IPS-18a (cell line): ENCODE measurements around the gene GPR55.

Source experiments
- H3K27ac ChIP-seq: one replicate; pipeline ENCODE4 v1.5.1; 2013; ENCODE audit warnings: low read length
- H3K27me3 ChIP-seq: one replicate; pipeline ENCODE4 v1.6.1; 2013; ENCODE audit warnings: mild to moderate bottlenecking, low read length; ENCODE audit not compliant: control insufficient read depth, insufficient read depth
- H3K36me3 ChIP-seq: one replicate; pipeline ENCODE4 v1.6.1; 2013; ENCODE audit warnings: low read depth, low read length; ENCODE audit not compliant: control insufficient read depth
- H3K4me1 ChIP-seq: one replicate; pipeline ENCODE4 v1.6.1; 2013; ENCODE audit warnings: low read depth, low read length; ENCODE audit not compliant: control insufficient read depth
- H3K4me3 ChIP-seq: one replicate; pipeline ENCODE4 v1.5.1; 2013; ENCODE audit warnings: low read length
- H3K9ac ChIP-seq: one replicate; pipeline ENCODE4 v1.6.1; 2013; ENCODE audit warnings: mild to moderate bottlenecking, low read length, moderate library complexity
- H3K9me3 ChIP-seq: one replicate; pipeline ENCODE4 v1.6.1; 2013; ENCODE audit warnings: low read depth, low read length; ENCODE audit not compliant: control insufficient read depth

The GPR55 gene

DNA sequence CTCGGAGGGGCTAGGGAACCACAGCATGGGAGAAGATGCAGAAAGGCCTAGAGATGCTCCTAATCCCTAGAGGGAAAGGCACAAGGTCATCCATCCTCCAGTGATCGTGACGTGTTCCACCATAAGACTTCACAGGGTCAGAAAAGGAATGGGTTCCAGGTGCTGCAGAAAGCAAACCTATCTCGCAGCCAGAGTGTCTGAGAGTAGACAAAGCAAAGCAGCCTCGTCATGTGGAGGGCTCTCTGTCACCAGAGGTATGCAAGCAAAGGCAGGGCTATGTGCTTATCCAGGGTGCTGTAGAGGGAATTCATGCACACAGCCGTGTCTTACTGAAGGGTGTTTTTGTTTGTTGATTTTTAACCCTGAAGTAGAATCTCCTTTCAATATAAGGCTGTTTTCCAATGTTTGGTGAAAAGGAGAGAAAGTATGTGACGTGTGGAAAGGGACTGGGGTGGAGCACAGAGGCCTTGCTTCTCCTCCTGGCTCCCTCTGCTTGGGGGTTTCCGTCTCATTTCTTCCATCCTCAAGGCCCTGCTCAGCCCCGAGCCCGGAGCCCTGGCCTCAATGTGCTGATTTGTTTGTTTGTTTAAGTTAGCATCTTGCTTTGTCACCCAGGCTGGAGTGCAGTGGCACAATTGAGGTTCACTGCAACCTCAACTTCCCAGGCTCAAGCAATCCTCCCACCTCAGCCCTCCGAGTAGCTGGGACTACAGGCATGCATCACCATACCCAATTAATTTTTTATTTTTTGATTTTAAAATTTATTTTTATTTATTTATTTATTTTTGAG is 3.0 kb downstream of the GPR55 start:
- Histone ChIP-seq H3K4me3 (no peak overlapping the region), H3K4me1 (no peaks in the 10 kb centered on the region), H3K36me3 (no peaks in the 10 kb centered on the region), H3K9me3 (no peaks in the 10 kb centered on the region), H3K27ac (no peak overlapping the region), H3K9ac (no peak overlapping the region), H3K27me3 (no peaks in the 10 kb centered on the region)

DNA sequence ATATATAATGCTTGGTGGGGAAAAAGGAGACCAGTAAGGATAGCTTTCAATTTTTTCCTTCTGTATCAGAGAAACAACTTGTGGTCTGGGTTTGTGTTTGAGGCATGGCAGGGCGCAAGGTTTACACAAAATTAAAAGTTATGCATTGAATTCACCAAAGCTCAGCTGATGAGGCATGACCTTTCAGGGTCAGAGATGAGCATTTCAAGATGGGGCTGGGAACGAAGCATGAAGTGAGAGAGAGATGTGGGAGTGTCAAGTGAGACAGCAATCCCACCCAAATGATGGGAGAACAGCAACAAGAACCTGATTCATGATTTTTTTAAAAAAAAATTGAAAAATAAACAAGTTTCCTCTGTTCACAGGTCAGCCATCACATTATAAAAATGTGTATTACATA is 4.9 kb downstream of the GPR55 start:
- no peaks in the 10 kb centered on the region for H3K27me3 ChIP-seq
- H3K36me3 ChIP-seq, result no peaks in the 10 kb centered on the region
- H3K9ac ChIP-seq, result no peak overlapping the region
- H3K4me3 ChIP-seq, result no peak overlapping the region
- H3K27ac ChIP-seq, result no peak overlapping the region
- no peaks in the 10 kb centered on the region for H3K4me1 ChIP-seq
- no peaks in the 10 kb centered on the region for H3K9me3 ChIP-seq

DNA sequence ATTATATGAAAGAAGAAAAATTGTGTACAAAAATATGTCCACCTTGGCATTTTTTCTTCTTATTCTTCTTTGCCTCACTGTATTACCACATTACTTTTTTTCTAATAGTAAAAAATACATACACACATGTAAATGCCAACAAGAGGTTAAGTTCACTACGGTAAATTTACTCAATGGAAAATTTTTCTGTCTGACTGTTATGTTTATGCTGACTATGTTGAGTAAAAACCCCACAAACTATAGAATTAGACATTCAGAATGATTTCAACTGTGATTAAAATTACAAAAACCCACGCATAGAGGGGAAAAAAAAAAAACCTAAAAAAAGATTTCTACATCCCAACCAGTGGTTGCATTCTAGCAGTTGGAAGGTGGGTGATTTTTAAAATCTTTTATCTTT is 5.4 kb downstream of the GPR55 start:
- no peaks in the 10 kb centered on the region for H3K27me3 ChIP-seq
- H3K4me1 ChIP-seq, result no peaks in the 10 kb centered on the region
- no peak overlapping the region for H3K9ac ChIP-seq
- no peak overlapping the region for H3K27ac ChIP-seq
- no peaks in the 10 kb centered on the region for H3K9me3 ChIP-seq
- H3K36me3 ChIP-seq, result no peaks in the 10 kb centered on the region
- H3K4me3 ChIP-seq, result no peak overlapping the region

DNA sequence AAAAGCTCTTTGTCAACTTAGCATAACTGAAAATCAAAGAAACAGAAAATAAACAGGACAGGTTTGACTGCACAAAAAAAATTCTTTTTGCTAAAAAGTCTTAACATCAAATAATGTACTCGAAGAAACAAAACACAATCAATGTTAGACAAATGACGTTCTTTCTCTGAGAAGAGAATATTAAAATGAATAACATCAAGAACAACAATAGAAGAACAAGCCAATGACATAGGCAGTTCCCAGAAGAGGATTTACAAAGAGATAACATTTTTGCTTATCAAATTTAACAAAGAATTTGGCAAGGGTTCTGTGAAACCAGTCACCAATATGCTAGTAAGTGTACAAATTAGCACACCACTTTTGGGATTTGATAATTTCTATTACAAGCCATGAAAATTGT is 5.8 kb downstream of the GPR55 start:
- no peaks in the 10 kb centered on the region for H3K36me3 ChIP-seq
- no peaks in the 10 kb centered on the region for H3K27me3 ChIP-seq
- H3K27ac ChIP-seq, result no peak overlapping the region
- no peak overlapping the region for H3K9ac ChIP-seq
- H3K9me3 ChIP-seq, result no peaks in the 10 kb centered on the region
- H3K4me1 ChIP-seq, result no peaks in the 10 kb centered on the region
- H3K4me3 ChIP-seq, result no peak overlapping the region

DNA sequence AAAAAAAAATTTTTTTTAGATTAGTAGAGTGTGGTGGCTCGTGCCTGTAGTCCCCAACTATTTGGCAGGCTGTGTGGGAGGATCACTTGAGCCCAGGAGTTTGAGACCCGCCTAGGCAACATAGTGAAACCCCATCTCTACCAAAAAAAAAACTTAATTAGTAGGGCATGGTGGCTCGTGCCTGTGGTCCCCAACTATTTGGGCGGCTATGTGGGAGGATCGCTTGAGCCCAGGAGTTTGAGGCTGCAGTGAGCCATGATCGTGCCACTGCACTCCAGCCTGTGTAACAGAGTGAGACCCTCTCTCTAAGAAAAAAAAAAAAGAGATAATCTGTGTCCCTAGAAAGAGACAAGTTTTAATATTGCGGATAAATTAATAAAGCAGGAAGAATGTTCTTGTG is 8.8 kb downstream of the GPR55 start:
- no peaks in the 10 kb centered on the region for H3K9me3 ChIP-seq
- no peak overlapping the region for H3K27ac ChIP-seq
- H3K4me3 ChIP-seq, result no peak overlapping the region
- H3K36me3 ChIP-seq, result no peaks in the 10 kb centered on the region
- no peaks in the 10 kb centered on the region for H3K4me1 ChIP-seq
- no peaks in the 10 kb centered on the region for H3K27me3 ChIP-seq
- no peak overlapping the region for H3K9ac ChIP-seq

DNA sequence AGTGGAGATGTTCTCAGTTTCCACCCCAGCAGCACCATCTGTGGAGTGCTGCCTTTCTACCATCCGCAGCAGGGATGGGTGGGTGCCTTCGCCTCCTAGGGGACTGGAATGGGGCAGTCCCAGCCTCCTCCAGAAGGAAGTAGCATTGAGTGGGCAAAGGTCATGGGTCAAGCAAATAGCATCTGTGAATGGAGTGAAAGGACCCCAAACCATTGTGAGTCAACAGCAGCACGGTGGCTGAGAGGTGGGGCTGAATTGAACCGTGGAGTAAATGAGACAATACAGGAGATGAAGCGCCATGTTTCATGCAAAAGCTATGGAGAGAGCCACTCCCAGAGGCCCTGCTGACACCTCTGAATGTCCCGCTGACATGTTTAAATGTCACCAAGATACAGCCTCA is 9.7 kb downstream of the GPR55 start:
- no peak overlapping the region for H3K4me3 ChIP-seq
- H3K9me3 ChIP-seq, result no peaks in the 10 kb centered on the region
- no peak overlapping the region for H3K27ac ChIP-seq
- no peaks in the 10 kb centered on the region for H3K36me3 ChIP-seq
- no peak overlapping the region for H3K9ac ChIP-seq
- no peaks in the 10 kb centered on the region for H3K4me1 ChIP-seq
- no peaks in the 10 kb centered on the region for H3K27me3 ChIP-seq

DNA sequence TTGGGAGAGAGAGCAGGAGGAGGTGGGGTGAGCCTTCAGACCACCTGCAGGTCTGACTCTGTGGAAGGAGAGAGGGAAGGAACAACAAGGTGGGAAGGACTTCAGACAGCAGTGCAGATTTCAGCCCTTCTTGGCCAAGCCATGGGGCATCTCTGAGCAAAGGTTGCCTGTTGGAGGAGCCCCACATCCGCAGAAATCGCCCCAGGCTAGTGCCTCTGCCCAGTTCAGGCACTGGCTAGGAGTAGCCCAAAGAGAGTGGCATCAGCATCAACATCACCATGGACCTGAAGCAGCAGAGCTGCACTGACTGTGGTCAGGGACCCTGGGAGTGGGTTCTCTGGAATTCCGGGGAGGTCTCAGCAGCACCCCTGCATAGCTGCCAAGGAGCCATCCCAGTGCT is 10.2 kb downstream of the GPR55 start:
- Histone ChIP-seq H3K4me1 (no peaks in the 10 kb centered on the region), H3K27ac (no peak overlapping the region), H3K36me3 (no peaks in the 10 kb centered on the region), H3K27me3 (no peaks in the 10 kb centered on the region), H3K4me3 (no peak overlapping the region), H3K9ac (no peak overlapping the region), H3K9me3 (no peaks in the 10 kb centered on the region)

DNA sequence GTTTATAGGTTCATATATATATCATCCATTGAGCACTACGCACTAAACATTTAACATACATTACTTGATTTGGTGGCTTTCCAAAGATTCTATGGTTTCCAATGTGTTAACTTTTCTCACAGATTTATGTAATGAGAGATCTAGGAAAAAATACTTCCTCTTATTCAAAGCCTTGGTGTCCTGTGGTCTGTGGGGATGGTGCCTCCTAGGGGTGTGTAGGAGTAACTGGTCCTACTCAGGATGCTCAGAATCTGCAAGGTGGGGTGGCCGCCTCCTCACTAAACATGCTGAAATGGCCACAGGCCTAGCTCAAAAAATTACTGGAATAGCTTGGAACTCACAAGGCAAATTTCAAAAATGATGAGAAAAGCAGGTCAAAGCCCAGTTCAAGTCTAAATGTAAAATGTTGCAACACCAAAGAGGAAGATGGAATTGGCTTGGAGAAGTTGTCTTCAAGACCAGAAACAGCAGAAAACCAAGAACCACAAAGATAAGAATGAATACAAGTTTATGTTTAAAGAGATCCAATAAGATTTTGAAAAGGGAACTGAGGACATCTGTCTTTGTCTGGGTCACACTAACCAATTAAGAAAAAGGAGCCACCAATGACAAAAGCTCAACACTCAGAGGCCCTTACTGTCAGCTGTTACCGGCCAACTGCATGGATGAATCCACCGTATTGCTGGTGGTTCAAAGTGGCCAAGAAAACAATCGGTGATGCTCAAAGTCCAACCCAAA is 11.5 kb downstream of the GPR55 start:
- Histone ChIP-seq H3K36me3 (no peaks in the 10 kb centered on the region), H3K27me3 (no peaks in the 10 kb centered on the region), H3K9ac (no peak overlapping the region), H3K9me3 (no peaks in the 10 kb centered on the region), H3K4me3 (no peak overlapping the region), H3K4me1 (no peaks in the 10 kb centered on the region), H3K27ac (no peak overlapping the region)

DNA sequence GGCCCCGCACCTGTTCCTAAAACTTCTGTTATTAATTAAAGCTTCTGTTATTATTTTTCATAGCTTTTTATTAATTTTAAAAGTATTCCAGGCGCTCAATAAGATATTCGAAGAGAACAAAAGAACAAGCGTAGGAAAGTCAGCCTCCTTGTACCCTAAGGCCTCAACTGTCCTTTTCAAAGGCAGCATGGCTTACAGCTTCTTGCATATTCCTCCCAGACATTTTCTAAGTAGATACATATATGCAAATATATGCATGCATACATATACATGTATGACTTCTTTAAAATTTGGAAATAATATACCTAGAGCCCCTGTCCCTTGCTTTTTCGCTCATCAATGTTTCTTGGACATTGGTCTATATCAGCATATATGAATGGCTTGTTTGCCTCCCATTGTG is 12.3 kb downstream of the GPR55 start:
- H3K9me3 ChIP-seq, result no peaks in the 10 kb centered on the region
- H3K27me3 ChIP-seq, result no peaks in the 10 kb centered on the region
- no peak overlapping the region for H3K27ac ChIP-seq
- no peak overlapping the region for H3K4me3 ChIP-seq
- H3K4me1 ChIP-seq, result no peaks in the 10 kb centered on the region
- no peaks in the 10 kb centered on the region for H3K36me3 ChIP-seq
- H3K9ac ChIP-seq, result no peak overlapping the region

DNA sequence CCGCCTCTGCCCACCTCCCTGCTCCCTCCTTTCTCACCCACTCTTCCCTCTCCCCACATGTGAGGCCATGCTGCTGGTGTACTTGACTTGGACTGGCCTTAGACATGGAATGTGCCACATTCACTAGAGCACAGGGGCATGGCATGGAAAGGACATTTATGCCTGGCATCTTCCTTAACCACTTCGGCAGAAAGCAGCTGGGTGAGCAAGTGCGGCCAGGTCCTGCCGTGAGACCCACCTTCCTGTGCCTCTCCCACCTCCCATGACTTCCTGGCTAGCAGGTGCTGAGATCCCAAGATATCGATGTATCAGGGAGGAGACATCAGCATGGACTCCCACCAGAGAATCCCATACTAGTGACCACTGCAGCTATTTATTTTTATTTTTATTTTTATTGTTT is 13.0 kb downstream of the GPR55 start:
- Histone ChIP-seq H3K36me3 (no peaks in the 10 kb centered on the region), H3K27me3 (no peaks in the 10 kb centered on the region), H3K4me3 (no peak overlapping the region), H3K27ac (no peak overlapping the region), H3K9ac (no peak overlapping the region), H3K4me1 (no peaks in the 10 kb centered on the region), H3K9me3 (no peaks in the 10 kb centered on the region)

DNA sequence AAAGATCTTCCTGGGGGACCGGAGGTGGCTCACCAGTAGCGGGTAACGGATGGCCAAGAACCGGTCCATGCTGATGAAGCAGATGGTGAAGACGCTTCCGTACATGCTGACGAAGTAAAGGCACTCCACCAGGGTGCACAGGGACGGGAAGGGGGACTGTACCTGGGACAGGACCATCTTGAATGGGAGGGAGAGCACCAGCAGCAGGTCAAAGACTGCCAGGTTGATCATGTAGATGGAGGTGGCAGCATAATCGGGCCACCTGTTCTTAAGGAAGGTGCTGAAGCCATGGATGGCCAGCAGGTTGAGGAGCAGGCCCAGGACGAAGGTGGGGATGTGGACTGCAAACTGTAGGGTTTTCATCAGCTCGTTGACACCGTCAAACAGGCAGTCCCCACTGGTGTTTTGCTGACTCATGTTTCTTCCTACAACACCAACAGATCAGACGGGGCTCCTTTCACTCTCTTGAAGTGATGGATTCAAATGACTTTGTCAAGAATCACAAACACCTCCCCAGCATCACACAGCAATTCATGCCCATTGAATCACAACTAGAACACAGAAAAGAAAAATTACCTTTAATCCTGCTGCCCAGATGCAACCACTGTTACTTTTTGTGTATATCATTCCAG is 14.4 kb downstream of the GPR55 start:
- Histone ChIP-seq H3K36me3 (no peaks in the 10 kb centered on the region), H3K9ac (no peak overlapping the region), H3K4me1 (peaks cover 4% of the 10 kb centered on the region), H3K4me3 (no peak overlapping the region), H3K9me3 (no peaks in the 10 kb centered on the region), H3K27me3 (peaks cover 6% of the 10 kb centered on the region), H3K27ac (no peak overlapping the region)
